ENCODE data around the gene SPOUT1.

The SPOUT1 gene

GRCh38 chr9:128771745-128772519, 57.7 kb downstream of the SPOUT1 start, which contains the start of gene ZER1:
ZER1 (minus strand) TSS chr9:128771927; CDS start chr9:128755565, 16,362 bp downstream.
- peak; percentile 98 for DNase-seq (ENCODE audit: low spot score)

- DNase-seq (ENCODE audit: low spot score), result no peak
These were observed 58.4 kb downstream of the SPOUT1 start for GRCh38 chr9:128771094-128771721.

- no peak for DNase-seq (ENCODE audit: low spot score)
These were observed 59.1 kb downstream of the SPOUT1 start for GRCh38 chr9:128770286-128771030.

Measured in D341Med (cell line).